HG02840 (cell line): ENCODE measurements around the gene POC1B.

Experiments used
- ATAC-seq: cut with Tn5 transposase; IDR thresholded peaks from one replicate; pipeline ENCODE4 v1.9.1; 2021; ENCODE audit warnings: mild to moderate bottlenecking, moderate library complexity, moderate number of reproducible peaks; ENCODE audit not compliant: unreplicated experiment, low FRiP score

Gene POC1B

DNA sequence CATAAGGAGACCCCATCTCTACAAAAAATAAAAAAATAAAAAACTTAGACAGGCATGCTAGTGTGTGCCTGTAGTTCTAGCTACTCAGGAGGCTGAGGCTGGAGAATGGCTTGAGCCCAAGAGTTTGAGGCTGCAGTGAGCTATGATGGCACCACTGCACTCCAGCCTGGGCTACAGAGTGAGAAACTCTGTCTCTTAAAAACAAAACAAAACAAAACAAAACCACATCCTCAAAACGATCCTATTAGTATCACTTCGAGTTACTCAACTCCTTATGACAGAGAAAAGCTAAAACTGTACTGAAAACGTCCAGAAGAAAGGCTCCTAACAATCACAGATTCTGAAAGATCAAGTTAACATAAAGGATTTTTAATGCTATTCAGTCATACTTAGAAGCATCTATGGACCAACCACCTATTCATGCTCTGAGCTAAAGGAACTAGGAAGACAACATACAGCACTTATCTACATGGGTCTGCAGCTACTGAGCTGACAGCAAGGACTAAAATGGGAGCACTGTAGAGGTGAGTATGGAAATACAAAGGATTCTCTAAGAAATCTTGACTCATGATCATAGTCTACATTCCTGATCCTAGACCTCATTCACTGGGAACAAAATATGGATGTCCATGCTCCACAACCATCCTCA lies 98.2 kb downstream of the POC1B start:
- peak; percentile 92 for ATAC-seq

DNA sequence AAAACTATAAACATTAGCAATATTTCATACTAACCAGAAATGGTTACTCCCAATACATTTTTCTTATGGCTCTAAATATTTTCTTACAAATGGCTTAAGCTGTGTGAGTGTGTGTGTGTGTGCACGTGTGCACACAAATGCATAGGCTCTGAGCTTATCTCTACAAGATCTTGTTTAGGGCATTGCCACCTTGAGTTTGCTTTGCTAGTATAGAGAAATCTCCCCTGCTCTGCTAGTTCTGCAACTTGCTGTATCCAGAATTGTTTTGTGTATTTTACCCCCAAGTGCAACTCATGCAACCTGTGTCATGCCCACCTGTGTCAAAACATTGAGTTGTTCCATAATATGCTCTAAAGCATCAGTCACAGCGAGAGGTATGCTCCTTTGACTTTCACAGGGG lies 101.0 kb downstream of the POC1B start:
- ATAC-seq = no peak

DNA sequence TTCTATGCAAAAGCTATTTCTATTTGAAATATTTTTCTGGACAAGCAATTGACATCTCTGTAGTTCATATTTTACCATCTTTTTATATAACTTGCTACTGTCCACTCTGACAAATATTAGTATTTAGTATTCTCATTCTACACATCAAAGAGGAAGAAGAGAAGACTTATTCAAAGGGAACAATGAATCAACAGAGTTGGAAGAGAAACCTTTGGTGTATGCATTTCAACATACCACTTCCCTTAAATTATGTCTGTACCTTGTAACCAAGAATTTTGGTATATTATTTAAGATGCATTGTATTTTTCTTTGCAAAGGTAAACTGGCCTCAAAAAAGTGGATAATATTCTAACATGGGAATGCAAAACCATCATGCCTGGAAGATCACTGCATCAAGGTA lies 101.5 kb downstream of the POC1B start:
- ATAC-seq = no peak

DNA sequence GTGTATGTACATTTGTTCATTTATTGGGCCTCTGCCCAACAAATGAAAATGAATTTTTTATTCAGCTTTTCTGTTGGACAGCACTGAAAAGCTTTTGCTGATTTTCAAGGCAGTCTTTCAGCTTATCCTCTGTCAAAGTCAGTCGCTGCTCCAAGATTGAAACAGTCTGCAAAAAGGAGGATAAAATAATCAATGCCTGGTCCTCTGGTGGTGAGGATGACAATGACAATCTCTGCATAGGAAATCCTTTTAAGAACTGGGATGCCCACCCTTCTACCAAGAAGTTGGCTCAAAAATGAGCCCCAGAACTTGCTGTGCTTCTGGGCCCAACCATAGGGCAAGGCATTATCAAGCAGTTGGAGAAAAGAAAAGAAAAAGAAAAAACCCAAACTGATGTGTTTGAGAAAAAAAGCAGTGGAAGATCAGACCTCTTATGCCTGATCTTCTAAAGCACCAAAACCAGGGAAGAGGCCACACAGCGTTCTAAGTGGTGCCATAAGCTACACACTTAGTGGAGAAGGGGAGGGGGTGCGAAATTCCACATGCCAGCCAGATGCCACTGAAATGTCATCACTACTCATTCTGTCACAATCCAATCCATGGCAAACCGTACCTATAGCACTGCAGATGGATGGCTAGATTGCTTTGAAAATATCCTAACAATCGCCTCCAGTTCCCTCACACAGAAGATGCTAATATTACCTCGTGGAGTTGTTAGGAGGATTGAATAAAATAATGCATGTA lies 104.6 kb downstream of the POC1B start:
- ATAC-seq = no peak

DNA sequence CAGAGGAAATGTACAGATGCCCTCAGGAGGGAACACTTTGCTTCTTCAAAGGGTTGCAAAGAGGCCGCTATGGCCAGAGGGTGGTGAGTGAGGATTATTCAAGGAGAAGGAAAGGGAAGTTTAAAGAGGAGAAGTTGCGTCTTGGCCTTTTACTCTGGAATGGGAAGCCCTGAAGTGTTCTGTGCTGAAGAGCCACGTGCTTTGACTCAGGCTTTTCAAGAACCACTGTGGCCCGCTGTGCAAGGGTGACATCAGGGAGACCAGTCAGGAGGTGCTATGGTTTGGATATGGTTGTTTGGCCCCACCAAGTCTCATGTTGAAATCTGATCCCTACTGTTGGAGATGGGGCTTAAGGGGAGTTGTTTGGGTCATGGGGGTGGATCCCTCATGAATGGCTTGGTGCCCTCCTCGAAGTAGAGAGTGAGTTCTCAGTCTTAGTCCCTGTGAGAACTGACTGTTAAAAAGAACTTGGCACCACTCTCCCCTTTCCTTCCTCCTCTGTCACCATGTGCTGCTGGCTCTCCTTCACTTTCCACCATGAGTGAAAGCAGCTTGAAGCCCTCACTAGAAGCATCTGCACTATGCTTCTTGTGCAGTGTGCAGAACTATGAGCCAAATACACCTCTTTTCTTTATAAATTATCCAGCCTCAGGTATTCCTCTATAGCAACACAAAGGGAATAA lies 107.5 kb downstream of the POC1B start:
- ATAC-seq = no peak

DNA sequence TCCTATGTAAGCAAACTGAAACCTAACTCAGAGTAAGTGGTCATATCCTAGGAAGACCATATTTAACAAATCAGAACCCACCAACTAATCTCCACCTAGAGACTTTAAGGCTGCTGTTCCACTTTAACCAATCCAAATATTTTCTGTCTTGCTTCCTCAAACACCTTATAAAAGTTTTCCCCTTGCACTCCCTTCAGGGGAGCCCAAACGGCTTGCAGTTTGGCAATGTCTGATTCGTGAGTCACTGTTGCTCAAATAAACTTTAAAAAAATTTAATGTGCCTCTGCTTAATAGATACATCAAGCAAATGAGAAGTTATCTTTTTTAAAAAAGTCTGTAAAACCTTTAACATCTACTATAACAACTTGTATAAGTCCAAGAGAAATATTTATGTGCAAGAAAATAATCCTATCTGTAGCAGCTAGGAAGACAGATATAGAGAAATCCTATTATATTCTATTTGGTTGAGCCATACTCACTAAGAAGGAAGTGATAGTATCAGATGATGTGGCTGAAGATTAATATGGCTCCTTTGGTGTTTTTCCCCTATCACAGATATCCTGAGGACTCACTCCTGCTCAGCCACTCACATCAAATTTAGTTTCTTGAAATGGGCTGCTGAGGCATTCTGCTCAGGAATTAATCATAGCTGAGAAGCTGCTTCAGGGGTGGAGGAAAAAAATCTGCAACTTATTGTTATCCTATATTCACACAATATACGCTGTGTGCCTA lies 108.4 kb downstream of the POC1B start:
- ATAC-seq = no peak

DNA sequence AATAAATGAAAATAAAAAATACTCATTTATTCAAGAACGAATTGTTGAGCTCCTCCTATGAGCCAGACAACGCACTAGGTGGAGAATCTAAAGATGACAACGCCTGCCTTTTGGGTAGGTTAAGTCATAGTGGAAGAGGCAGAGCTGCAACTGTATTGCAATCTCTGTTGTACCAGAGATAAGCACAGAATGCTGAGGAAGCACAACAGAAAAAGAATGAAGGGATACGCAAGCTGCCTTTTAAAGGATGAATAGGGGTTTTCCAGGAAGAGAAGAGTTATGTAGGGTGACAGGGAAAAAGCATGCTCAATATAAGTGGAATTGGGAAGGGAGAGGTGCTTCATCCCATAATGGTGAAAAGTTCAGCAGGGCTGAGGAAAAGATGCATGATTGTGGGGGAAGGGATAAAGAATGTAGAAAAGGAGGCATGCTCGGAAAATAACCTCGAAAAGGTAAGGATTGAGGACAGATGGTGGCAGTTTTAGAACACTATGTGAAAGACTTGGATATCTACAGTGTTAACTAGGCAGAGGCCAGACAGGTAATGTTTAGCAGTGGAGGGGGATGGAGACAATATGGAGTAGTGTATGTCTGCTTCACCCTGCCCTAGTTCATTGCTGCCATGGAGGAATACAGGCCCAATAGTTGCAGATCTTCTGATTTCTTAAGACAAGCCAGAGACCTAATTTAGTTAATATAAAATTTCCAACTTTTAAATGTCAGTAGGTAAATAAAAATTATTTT lies 109.6 kb downstream of the POC1B start:
- ATAC-seq = no peak

DNA sequence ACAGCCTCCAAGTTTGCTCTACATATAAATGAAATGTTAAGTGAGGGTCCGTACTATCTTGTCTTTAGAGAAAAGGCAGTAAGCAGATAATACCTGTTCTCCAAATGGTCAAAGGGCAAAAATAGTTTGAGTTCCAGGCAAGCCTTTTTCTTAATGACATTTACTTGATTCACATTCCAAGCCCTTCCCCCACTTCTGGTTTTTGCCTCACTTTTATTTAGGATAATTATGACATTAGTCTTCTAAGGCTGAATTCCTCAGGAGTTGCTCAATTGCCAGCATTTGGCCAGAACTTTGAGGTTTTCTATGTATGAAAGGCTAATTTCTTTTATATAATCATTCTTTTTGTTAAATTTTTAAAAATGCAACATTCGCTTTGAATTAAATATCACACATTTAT lies 111.0 kb downstream of the POC1B start:
- no peak for ATAC-seq

DNA sequence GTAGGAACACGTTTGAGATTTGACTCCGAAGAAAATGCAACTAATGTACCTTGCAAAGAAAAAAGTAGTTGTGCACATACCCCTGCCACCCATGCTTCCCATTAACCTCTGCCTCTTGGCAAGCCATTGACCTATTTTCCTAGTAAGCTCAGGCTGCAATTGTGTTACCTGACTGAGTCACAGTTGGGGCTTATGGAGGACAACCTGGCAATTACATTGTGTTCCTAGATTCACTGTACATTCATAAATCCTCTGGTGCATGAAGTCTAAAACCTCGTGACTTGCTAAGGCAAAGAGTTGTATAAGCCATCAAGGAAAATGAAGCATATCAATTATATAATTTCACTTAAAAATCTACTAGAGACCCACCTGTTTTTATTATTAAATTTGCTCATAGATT lies 111.5 kb downstream of the POC1B start:
- no peak for ATAC-seq

DNA sequence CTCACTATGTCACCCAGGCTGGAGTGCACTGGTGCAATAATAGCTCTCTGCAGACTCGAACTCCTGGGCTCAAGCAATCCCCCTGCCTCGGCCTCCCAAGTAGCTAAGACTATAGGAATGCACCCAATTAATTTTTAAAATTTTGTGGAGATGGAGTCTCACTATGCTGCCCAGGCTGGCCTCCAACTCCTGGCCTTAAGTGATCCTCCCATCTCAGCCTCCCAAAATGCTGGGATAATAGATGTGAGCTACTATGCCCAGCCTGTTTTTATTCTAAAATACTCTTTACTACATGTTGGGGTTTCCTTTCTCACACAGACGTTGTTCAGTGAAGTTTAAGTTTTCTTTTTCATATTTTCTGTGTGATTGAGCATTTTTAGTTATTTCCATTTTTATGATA lies 112.6 kb downstream of the POC1B start:
- no peak for ATAC-seq

DNA sequence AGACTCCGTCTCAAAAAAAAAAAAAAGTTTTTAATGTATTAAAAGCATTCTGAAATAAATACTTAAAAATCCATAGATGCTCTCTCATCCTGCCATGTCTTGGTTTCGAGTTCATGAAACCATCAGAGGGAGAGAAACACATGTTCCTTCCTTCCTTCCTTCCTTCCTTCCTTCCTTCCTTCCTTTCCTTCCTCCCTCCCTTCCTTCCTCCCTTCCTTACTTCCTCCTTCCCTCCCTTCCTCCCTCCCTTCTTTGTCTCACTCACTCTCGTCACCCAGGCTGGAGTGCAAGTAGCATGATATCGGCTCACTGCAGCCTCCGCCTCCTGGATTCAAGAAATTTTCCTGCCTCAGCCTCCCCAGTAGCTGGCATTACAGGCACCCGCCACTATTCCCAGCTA lies 113.2 kb downstream of the POC1B start:
- no peak for ATAC-seq

DNA sequence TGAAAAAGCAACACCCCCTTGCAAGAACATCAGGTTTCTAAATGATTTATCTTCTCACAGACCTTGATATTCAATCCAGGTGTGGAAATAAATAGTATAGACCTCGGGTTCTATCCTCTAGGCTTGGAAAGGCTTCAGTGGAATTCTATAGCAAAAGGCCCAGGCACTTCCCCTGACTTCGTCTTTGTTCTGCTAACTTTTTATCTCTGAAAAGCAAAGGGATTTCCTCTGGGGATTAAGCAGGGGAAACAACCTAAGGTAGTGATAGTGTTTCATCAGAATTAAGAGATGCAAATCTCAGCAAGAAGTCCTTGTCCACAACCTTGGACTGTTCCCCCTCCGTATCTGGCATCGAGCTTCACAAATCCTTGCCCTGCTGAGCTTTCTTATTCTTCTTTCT lies 114.0 kb downstream of the POC1B start:
- ATAC-seq = no peak

DNA sequence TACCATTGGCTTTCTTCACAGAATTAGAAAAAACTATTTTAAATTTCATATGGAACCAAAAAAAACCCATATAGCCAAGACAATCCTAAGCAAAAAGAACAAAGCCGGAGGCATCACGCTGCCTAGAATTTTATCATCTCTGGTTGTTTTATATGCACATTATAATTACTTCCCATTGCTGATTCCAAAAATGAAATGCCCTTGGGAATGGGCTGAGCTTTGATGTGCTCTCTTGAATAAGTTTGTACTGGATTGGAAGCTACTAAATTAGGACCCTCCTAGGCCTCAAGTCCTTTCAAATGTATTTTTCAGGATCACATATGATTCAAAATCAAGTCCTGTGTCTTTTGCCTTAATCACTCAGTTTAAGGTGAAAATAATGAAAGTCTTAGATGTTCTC lies 114.6 kb downstream of the POC1B start:
- no peak for ATAC-seq

DNA sequence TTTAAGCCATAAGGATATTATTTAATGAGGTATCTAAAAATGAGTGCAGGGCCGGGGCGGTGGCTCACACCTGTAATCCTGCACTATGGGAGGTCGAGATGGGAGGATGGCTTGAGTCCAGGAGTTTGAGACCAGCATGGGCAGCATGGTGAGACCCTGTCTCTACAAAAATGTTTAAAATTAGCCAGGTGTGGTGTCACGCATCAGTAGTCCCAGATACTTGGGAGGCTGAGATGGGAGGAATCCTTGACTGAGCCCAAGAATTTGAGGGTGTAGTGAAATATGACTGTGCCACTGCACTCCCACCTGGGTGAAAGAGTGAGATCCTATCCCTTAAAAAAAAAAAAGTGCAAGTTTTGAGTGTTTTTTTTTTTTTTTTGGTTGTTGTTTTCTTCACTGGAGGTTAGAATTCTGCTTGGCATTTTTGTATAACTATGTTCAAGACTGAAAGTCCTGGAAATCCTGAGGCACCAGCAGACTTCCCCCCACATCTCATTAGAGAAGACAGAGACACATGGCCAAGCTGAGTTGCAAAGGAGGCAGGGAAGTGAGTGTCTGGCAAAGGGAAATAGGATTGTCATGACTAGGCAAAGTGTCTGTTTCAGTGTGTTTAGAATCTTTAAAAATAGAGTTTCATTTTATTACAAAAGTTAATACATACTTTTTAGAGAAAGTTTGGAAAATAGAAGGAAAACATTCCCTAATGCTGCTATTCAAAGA lies 120.1 kb downstream of the POC1B start:
- ATAC-seq = no peak

DNA sequence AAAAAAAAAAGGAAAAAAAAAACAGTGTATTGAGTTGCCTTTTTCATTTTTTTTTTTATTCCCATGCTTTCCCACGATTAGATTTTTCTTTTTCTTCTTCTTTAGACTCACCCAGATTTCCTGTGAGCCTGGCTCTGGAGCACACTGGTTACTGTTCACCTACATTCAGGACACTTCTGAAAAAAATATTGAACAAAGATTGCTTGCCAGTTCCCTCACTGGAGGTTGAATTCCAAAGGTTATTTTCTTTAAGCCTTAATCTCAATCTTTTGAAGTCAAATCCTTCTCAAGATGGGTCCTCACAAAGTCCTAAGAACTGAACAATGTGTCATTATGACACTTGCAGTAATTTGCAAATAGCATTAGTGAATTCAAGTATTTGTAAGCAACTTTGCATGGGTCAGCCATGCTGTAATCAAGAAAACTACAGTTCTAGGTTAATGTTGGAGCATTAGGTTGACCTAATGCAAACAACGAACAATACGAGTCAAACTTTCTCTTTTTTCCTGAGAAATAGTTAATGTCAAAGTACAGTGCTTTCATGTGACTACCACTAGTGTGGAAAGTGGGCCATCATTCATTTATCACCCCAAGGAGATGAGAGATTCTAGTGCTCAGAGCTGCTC lies 124.3 kb downstream of the POC1B start:
- ATAC-seq = no peak

DNA sequence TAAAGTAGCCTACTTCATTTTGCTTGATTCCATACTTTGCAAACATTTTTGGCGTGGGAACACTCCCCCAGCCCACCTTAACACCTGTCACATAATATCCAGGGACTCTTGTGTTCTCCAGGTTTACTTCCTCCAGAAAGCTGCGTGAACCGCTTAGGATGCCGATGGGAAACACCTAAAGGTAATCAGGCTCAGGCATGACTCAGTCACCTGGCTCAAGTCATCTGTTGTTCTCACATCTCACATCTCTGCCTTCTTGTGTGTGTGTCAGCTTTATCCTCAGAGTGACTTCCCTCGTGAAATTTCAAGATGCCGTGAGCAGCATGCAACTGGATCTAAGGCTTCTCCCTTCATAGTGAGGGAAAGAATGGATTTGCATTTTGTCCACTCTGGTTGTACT lies 125.4 kb downstream of the POC1B start:
- ATAC-seq = no peak

DNA sequence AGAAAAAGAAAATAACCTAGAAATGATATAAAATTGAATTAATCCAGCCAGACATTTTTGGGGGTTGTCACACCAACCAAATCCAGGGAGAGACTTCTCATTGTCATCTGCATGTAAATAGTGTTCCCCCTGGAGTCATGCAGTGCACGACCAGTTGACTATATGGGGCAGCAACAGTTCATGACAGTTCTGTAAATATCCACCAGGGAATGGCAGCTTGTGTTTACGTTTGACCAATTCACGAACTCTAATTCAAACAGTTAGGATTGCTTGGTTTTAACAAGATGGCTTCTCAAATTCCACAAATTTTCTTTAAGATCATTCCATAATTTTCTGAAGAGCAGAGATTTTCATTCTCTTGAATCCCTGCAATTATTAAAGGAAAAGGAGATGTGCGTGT lies 130.1 kb downstream of the POC1B start:
- no peak for ATAC-seq

DNA sequence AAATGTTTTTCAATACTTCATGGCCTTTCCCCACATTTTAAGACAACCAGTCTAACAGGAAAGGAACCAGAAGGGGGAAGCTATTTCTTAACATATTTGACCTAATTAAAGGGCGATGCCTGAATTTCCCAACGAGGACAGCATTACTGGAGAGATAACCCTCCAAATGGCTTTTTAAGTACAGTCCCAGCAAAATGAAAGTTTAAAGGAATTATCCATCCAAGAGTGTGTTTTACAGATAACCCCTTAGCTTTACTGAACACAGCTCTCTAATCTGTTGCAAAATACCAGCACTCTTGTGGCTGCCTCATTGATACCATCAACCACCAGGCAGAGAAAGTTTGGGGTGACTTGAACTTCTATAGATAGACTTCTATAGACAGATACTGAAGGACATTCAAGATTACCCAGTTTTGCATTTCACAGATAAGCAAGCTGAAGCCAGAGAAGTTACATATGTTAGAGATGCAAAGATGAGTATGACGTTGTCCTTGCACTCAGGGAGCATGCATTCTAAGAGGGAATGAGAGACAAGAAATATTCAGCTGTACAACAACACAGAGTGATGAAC lies 132.2 kb downstream of the POC1B start:
- ATAC-seq = no peak

DNA sequence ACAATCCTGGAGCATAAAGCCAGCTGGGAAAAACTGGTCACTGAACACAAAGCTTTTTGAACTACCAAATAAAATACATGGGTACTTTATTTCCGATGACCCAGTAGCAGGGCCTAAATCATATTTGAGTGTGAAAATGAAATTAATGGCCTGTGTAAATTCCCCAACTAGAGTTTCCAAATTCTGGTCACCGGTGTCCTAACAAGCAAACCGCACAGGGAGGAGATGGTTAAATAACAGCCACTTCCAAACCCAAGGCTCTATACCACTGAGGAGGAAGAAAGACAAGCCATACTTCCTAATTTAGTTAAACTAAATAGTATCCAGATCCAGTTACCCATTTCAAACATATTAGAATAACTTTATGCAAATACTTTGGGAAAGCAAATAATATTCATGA lies 133.5 kb downstream of the POC1B start:
- no peak for ATAC-seq
